HG03280 (cell line): ENCODE results near the gene LENEP.

Experiments used
- ATAC-seq: cut with Tn5 transposase; IDR thresholded peaks from one replicate; pipeline ENCODE4 v1.9.1; 2021; ENCODE audit warnings: mild to moderate bottlenecking, moderate library complexity; ENCODE audit not compliant: unreplicated experiment

LENEP gene, protein sequence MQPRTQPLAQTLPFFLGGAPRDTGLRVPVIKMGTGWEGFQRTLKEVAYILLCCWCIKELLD

DNA sequence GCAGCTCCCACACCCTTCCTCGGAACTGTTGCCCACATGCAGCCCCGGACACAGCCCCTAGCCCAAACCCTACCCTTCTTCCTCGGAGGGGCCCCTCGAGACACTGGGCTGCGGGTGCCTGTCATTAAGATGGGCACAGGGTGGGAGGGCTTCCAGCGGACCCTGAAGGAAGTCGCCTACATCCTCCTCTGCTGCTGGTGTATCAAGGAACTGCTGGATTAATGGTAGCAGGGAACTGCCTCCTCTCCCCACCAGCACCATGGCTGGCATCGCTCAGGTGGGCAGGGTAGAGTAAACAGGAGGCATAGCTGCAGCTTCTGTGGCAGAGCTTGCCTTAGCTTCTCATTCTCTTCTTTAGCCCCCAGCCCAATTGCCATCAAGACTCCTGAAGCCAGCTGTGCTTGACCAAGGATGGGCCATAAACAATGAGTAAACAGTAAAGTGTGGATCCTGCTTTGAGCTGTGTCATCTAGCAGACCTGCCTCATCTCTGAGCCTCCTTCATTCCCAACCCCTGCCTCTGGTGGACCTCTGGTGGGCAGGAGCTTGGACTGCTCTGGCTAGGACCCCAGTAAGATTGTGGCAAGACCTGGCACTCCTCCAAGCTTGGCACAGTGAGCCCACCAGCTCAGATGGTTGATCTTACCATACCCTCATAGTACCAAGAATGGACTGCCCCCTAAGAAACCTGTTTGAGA, at the start of gene LENEP:
Gene LENEP, plus strand, starts transcription at position 15 of the 697 bp plus-strand sequence. Its CDS starts 22 bp downstream, at position 37.
- no peak for ATAC-seq

DNA sequence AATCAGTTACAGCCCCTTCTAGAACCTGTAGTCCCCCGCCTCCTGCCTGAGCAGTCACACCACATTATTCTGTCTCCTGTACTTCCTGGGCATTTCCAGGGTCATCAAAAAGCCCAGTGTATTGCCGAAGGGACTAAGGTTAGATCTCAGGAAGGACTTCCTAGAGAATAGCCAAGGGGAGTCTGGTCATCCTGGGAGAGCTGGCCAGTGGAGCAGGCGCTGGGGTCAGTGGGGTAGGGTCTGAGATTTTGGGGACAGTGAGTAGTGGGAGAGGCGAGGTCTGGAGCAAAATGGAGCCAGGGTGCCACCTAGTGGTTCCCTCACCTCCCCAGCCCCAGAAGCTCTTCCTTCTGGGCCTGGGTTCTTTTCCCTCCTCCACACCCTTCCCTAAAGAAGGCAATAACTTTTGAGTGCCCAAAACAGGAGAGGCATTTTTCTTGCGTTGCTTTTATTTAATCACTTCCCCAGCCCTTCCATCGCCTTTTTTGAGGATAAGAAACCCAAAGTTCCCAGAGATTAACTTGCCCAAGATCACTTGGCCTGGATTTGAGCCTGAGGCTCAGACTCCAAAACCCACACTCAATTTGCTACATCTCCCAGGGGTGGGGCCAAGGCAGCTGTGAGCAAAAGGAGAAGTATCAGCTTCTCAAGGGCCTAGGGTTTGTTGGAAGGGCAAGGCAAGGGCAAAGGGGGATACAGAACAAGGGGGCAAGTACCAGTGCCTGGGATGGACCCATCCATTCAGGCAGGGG, 49.6 kb upstream of the LENEP start:
- no peak for ATAC-seq

DNA sequence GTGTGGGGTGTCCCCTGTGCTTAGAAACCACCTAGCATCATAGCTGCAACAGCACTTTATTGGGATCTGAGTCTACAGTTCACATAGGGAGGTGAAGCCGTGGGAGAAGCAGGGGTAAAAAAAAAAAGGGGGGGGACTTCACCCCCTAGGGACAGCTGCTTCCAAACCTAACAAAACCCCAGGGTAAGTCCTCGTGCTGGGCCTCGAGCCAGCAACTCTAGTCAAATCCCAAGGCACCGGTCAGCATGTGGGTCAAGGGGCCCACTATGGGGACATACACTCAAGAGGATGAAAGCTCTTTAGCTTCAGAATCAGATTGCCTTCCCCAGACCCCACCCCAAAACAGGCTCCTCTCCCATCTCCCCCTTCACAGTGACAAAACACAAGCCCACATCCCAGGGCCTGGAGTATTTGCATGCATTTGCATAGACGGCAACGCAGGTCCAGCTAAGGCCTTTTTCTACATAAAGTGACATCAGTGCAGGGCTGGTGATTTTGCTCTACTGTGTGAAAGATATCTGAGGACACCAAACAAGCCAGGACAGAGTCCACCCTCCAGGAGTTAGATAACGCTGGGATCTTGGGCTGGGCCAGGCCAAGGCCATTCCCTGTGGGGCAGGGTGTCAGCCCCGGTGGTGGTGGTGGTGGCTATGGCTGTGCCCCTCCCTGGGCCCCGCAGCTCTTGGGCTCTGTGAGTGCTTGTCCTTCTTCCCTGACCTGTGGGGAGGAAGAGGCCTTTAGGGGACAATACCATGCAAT, 48.8 kb upstream of the LENEP start:
- ATAC-seq: no peak

DNA sequence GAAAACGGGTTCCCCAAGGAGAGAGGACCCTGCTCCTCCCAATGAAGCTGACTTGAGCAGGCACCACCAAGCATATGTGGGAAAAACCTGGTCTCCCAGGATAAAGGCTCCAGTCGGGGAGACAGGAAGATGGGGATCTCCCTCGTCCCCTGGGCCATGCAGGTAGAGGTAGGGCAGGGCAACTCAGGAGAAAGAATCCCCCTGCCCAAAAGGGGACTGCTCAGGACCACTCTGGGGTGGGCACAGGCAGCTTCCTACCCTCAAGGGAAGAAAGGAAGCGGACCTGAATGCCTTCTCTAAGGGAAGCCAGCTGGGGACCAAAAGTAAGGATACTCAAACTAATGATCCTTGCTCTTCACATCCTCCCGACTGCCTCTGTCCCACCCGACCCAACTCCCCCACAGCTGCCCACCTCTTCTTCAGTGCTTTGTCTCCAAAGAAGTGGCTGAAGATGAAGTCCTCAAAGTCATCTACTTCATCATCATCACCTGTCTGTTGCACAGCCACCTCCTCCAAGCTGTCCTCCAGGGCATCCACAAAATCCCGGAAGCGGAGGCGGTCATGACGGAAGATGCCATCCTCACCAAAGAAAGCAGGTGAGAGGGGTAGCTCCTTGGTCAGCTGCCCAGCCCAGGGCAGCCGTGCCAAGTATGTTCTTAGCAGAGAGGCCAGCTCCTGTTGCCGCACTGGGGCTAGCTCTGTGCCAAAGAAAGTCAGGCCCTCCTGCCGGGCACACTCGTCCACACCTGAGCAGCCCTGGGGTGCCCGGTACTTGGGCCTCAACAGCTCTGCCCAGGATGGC, 48.0 kb upstream of the LENEP start:
- ATAC-seq: no peak

DNA sequence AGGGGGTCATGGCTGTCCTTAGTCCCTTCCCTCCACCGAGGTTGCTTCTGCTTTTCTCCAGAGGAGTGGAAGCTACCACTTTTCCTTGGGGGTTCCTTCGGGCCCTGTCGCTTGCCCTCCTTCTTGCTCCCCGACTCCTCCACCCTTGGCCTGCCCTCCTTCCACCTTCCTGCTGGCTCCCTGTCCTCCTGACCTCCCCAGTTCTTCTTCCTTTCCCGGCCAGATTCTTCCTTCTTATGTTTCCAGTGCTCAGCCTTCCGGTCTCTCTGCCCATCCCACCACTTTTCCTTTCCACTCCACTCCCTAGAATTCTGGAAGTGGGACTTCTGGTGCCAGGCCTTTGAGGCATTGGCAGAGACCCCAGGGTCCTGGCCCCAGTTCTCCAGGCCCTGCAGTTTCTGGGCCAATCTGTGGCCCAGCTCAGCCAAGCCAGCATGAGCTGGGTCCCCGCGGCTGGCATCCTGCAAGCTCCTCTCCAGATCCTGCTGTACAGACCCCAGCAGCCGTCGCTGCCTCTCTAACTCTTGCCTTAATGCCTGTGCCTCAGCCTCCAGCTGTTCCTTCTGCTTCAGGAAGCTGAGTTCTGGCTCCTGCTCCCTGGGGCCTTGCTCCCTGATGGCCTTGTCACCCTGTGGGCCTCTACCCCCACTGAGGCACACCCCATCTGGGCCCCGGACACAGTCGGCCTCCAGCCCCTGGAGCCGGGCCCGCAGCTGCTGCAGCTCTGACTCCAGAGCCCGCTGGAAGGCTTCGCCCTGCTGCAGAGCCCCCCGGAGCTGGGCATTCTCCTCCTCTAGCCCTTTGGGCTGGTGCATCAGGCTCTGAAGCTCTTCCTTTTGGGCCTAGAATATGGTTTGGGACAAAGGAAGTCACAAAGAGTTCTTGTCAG, 47.2 kb upstream of the LENEP start:
- ATAC-seq: no peak

DNA sequence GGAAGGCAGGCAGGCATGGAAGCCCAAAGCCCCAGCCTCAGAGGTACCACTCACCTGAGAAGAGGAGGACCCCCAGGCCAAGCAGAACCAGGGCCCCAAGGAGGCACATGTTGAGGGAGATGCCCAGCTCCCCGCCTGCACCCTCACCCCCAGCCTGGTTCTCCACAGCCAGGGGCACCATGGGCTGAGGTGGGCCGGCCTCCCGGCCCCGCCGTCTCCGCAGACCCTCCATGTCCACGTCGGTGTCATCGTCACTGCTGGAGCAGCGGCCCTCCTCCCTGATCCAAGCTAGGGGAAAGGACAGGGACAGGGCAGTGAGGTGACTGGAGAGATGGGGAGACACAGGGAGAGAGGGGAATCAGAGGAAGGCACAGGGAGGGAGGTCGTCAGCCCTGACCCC, 45.3 kb upstream of the LENEP start:
- ATAC-seq: no peak

DNA sequence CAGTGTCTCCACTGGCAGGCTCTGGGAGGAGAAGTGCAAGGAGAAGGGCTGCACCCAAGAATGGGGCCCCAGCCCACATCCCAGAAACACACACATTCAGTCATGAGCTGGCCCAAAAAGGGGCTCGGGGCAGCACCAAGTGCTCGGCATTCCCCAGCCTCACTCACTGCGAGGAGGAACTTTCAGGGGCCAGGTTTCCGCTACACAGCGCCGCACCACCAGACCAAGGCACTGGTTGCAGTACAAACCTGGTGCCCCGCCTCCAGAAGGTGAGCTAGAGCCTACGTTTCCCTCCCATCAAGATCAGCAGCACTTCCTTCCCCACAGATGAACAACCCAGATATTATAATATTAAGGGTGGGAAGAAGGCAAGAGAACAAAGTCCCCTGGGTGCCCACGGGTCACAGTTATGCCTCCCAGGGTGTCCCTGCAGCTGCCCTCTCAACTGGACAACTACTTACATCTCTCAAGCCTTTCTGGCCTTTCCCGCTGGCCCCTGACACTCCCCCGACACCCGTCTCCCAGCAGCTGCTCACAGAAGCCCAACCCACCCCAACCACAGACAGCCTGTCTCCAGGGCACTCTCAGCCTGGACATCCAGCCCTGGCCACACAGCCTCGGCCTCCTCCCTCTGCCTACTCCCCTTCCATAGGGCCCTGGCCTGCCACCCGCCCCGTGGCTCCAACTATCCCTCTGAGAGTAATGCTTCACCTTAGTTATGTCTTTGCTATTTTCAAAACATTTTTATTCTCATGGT, 41.3 kb upstream of the LENEP start:
- ATAC-seq: no peak

DNA sequence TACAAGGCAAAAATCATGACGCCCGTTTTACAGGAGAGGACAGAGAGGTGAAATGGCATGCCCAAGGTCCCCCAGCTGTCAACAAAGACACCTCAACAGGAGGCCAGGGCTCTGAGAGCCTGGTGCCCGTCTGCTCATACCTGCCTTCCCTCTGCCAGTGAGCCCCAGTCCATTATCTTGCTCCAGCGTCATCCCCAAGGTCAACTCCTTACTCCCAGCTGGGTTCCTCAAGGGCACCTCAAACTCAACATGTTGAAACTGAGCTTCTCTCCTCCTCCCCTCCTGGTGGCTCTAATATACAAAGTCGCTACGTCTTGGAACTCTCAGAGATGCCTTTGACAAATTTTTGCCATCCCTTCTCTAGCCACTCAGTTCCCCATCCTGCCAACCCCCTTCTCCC, 40.7 kb upstream of the LENEP start:
- ATAC-seq: no peak

DNA sequence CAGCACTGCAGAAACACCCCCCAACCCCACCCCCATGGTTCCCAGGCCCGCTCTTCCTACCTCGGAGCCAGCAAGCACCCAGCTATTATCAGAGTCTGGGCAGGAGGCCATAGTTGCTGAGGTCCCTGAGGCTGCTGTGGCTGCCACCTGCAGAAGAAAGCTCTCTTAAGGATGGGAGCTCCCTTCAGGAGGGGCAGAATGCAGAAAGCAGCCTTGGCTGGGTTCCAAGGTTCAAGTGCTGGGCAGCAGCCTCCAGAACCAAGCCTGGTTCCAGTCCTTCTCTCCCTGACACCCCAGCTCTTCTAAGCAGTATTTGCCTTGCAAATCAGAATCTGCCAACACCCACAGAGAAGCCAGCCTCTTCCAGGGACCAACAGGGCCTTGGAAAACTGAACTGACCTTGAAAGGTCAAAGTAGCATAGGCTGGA, 39.8 kb upstream of the LENEP start:
- no peak for ATAC-seq

DNA sequence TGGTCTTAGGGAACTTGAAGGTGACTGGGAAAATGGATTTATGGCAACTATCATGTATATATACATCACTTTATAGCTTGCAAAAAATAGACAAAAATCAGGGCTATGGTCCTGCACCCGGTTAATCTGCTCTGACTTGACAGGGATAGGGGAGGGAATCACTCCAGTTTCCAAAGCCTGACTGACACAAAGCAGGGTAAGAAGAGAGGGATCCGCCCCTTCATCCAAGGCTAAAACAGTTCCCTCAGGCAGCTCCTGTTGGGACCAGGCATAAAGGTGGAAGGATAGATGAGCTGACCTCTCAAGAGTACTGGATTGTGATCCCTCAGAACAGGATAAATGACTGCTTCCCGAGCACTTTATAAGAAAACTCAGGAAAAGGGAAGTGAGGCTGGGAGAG, 38.8 kb upstream of the LENEP start:
- ATAC-seq: no peak

DNA sequence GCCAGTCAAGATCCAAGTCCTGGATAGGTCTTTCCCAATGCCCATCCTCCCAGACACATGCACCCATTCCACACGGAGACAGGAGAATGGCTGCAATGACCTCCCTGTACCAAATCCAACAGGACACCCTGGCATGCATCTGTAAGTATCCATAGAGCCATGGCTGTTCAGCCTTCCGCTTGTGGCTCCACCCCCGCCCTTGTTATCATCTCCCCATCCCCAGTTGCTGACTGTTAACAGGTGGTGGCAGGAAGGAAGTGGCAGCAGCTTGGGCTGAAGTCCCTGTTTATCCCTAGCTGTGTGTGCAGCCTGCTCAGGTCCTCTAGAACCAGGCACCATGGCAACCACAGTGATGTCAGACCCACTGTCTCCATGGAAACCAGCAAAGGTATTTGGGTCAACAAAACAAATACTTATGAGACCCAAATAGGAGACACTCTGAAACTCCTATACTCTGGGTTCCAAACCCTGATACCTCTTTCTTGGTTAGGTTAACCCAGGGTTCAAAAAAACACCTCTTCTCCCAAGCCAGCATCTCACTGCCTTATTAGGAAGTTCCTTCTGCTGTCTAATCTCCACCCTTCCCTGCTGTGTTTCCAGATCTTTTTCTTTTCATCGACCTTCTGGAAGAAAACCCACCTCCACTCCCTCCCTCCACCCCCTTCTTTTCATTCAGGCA, 38.2 kb upstream of the LENEP start:
- peak; percentile 49 for ATAC-seq

DNA sequence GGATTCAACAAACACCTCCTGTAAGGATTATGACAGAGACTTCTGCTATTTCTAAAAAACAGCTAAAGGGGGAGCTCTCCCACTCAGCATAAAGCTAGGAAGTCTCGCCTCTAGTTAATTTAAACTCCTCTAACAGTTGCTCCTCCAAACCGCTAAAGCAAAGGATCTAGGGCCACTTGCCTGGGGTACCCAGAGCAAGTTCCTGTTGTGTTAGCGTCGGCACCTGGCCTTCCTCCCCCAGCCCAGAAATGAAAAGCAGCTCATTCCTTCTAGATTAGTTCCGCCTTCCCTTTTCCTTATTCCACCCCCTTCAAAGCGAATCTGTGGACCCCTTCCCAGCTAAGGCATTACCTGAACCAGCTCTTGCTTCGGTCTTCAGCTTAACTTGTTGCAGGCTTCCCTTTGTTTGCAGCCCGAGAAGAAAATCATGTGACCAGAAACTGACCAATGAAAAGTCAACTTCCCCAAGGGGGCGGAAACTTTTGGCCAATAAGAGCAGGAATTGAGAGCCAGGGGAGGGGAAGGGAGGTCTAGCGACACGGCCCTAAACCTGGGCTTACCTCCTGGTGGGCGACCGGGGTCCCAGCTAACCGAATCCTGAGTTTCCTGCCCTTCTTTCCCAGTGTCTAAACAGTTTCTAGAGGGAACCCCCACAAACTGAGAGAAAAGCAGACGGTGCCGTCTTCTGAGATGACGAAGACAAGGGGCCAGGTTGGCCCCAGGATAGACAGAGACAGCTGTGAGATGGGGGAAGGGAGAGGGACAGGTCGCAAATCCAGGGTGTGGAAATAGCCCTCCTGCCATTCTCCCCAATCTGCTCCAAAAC, 37.5 kb upstream of the LENEP start, which contains the start of gene PBXIP1:
Gene PBXIP1, minus strand, starts transcription at position 382 of the 826 bp plus-strand sequence. CDS start 2,378 bp downstream, outside the sequence.
- peak; percentile 58 for ATAC-seq

DNA sequence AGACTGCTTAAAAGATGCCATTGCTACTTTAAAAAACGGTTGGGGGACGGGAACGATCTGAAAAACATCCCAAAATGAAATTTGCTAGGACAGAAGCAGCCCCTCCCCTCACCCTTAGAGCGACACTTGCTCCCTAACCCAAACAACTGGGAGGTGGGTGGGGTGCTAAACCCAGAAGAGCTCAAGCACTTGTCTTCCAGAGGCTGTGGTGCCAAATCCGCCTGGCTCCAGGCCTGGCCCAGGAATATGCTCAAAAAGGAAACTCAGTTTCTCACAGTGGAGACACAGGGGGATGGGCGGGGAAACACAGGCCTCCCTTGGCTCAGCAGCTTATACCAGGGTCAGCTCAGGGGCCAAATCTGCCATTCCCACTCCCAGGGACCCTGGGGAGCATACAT, 36.8 kb upstream of the LENEP start:
- ATAC-seq: no peak

DNA sequence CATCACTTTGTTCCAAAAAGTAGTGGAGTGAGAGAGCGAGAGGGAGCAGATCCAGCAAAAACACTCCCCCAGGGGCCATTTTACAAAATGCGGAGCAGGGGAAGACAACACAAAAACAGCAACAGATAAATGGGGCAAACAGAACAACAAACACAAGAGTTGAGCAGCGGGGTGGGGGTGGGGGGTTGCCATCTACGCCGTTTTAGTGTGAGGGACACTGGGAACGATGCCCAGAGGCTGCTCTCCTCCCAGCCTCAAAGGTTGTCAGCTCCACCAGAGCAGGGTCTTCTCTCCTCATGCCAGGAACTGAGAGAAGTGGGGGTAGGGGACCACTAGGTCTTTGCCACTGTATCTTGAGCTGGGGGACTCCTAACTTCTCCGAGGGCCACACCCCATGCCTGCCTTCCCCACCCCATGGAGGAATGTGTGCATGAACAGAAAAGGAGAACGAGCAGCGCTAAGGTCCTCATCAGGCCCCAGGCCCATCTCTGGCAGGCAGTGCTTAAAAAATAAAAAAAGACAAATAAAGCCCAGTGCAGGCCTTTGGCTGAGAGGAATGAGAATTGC, 36.2 kb upstream of the LENEP start:
- no peak for ATAC-seq

DNA sequence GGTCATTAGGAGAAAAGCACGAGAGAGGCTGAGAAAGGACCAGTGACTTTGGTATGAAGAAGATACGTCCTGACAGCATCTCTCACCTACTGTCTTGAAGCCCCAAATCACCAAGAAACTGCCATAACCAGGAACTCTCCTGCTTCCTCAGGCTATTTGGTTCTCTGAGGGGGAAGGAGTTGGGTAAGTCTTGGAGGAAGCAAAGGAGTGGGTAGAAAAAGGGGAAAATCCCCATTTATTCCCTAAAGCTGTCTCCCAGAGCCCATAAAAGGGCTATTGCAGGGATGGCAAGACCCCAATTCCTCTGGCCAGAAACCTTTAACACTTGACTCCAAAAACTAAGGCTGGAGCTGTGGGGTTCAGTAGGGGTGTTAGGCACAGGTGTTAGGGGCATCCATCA, 35.4 kb upstream of the LENEP start:
- no peak for ATAC-seq

DNA sequence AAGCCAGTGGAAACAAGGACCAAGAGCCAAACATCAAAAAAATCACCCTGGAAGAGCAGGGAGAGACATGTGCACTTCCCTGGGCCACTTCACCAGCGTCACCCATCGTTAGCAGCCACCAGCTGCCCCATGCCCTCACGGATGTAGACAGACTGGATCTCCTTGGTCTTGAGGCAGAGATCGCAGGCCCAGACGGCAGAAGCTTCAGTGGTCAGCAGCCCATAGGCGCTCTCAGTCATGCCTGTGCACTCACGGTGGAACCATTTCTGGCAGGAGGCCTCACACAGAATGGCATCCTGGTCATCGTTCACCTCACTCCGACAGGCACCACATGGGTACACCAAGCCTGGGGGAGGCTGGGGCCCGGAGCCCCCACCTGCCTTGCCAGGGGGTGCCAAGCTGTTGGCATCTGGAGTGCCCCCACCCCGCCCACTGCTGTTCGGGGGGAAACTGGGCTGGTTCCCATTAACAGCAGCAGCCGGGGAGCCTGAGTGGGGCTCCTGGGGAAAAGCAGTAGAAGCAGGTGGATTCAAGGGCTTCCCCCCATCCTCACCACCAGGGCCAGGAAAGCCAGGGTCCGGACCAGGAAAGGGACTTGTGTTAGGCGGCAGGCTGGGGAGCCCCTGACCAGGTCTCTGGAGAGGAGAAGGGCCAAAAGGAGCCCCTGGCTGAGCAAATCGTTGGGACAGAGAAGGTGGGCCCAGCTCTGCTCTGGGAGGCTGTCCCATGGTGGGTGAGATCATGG, 34.5 kb upstream of the LENEP start:
- ATAC-seq: no peak

DNA sequence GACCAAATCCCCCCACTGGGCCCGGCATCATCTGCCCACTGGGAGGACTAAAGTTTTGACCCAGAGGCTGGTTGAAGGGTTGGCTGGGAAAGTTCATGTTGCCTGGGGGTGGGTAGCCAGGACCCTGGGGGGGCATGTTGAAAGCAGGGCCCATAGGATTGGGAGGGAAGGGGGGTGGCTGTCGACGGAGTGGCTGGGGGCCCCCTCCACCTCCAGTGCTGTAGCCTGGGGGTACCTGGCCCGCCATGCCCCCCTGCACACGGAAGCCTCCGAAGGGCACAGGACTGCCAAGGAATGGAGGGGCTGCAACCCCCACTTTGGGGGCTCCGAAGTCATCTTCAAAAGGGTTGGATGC, 34.0 kb upstream of the LENEP start:
- no peak for ATAC-seq
